NCI-H69 (cell line): ENCODE data around the gene GGA2.

ENCODE experiments used
- DNase-seq: peaks from one replicate; lab custom pipeline; 2025; lab: John Stamatoyannopoulos, UW

The GGA2 gene

GRCh38 chr16:23416816-23417215 lies 93.5 kb downstream of the GGA2 start:
- no peak for DNase-seq

DNA sequence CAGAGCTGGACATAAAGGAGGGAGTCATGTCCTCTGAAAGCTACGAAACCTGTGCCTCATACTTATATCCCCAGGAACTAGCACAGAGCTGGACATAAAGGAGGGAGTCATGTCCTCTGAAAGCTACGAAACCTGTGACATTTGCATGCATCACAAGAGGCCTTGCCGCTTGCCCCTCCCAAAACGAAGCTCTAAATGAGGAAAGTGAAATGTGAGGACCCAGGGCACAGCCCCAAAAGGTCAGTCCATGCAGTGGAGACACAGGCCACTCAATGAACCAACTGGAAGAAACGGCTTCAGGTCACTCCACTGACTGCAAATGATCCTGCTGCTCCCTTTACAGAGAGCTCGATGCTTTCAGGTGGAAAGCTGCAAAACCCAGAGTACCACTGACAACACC lies 95.6 kb downstream of the GGA2 start:
- no peak for DNase-seq
